GM23248 (cell line): ENCODE results near the gene DNAJB4.

Experiments
- EZH2 ChIP-seq: fragments of 200-600 bp; sonication (generic); IDR thresholded peaks from 2 replicates; pipeline ENCODE4 v1.6.1; 2018; ENCODE audit warnings: antibody characterized with exemption, mild to moderate bottlenecking; ENCODE audit not compliant: insufficient read depth, poor library complexity, severe bottlenecking
- EZH2phosphoT487 ChIP-seq: fragments of 200-600 bp; sonication (generic); IDR thresholded peaks from 2 replicates; pipeline ENCODE4 v1.6.1; 2018; ENCODE audit warnings: antibody characterized with exemption, moderate library complexity, mild to moderate bottlenecking, low read depth; ENCODE audit not compliant: insufficient read depth

DNA sequence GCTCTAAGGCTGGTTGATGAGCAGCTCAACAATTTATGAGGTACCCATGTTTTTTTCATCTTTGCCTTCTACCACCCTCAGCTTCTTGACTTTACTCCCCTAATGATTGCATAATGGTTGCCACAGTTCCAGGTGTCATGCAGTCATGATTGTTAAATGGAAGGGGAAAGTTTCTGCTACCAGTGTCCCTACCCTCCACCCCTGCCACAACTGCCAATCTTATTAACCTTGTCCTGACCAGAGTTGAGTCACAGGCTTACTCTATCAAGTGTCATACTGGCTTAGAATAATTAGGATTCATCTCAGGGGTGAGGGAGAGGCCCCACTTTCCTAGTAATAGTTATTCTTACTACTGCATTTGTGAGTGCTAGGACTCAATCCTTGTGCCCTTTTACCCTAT lies 17.9 kb upstream of the DNAJB4 start:
- TF ChIP-seq EZH2phosphoT487 (no peak), EZH2 (no peak)
